HG03039 (cell line): ENCODE measurements around the gene NOTO.
"Not testable (repeated sequence)": the region's sequence is repeated elsewhere in the genome, so short reads cannot be mapped to it uniquely, and the experiment has no call there.

Source experiments
- ATAC-seq: cut with Tn5 transposase; IDR thresholded peaks from one replicate; pipeline ENCODE4 v1.9.1; 2021; ENCODE audit warnings: mild to moderate bottlenecking, moderate library complexity; ENCODE audit not compliant: unreplicated experiment

The NOTO gene

GRCh38 chr2:73197579-73197978, 4.8 kb upstream of the NOTO start:
- no peak for ATAC-seq

DNA sequence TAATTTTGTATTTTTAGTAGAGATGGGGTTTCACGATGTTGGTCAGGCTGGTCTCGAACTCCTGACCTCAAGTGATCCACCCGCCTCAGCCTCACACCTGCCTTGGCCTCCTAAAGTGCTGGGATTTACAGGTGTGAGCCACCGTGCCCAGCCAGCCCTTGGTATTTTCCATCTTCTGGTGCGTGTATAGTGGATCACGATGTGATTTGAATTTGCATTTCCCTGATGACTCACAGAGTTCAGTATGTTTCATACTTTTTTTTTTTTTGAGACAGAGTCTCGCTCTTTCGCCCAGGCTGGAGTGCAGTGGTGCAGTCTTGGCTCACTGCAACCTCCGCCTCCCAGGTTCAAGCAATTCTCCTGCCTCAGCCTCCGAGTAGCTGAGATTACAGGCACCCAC, 2.1 kb upstream of the NOTO start:
- not testable (repeated sequence) for ATAC-seq

DNA sequence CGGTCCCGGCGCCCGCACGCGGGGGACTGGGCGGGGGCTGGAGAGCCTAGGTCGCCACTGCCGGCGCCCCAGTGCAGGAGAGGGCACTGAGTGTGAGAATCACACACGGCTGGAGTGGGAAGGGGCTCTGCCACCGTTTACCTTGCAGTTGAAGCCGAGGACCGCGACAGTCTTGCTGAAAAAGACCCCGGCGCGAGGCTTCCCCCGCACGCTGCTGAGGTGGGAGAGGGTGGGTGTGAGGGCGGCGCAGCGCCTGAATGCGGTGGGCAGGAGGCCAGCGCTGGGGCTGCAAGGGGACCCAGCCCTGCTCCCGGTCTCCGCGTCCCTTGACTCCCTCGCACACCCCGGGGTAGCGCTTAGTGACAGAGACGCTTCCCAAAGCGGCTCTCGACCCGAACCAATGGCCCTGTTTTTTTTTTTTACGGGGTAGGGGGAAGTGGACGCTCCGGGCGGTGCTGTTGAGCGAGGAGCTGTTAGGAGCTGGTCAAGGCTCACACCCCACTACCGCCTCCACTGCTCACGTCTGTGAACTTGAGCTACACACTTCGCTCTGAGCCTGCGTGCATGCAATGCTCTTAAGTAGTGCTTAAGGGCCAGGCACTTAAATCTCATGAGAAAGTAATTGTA, 794 bp downstream of the NOTO start:
- ATAC-seq, result no peak

DNA sequence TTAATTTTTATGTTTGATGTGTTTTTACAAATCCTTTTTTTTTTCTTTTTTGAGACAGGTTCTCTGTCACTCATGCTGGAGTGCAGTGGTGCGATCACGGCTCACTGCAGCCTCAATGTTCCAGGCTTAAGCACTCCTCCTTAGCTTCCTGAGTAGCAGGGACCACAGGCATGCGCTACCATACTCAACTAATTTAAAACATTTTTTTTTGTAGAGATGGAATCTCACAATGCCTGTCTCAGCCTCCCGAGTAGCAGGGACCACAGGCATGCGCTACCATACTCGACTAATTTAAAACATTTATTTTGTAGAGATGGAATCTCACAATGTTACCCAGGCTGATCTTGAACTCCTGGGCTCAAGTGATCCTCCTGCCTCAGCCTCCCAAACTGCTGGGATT, 3.2 kb downstream of the NOTO start:
- no peak for ATAC-seq

DNA sequence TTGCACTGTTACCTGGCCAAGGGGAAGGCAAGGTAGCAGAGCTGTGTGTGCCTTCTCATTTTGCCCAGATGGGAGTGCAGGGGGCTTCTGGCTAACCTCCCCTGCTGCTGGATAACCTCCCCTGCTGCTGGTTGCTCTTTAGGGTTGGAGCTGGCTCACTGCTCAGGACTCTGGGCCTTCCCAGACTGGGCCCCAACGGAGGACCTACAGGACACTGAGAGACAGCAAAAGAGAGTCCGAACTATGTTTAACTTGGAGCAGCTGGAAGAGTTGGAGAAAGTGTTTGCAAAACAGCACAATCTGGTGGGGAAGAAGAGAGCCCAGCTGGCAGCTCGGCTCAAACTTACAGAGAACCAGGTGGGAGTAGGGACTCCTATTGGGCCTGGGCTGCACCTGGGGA, 5.9 kb downstream of the NOTO start:
- no peak for ATAC-seq

- no peak for ATAC-seq
Measured at GRCh38 chr2:73210019-73210418, 7.6 kb downstream of the NOTO start.

GRCh38 chr2:73210696-73211095, 8.3 kb downstream of the NOTO start:
- no peak for ATAC-seq

DNA sequence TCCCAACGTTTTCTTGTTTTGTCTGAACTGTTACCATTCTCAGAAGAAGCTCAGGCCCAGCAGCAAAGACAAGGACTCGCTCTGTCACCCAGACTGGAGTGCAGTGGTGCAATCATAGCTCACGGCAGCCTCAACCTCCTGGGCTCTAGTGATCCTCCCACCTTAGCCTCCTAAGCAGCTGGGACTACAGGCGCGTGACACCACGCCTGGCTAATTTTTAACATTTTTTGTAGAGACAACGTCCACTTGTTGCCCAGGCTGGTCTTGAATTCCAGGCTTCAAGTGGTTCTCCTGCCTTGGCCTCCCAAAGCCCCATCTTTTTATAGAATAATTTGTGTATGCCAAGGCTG, 9.7 kb downstream of the NOTO start:
- no peak for ATAC-seq

DNA sequence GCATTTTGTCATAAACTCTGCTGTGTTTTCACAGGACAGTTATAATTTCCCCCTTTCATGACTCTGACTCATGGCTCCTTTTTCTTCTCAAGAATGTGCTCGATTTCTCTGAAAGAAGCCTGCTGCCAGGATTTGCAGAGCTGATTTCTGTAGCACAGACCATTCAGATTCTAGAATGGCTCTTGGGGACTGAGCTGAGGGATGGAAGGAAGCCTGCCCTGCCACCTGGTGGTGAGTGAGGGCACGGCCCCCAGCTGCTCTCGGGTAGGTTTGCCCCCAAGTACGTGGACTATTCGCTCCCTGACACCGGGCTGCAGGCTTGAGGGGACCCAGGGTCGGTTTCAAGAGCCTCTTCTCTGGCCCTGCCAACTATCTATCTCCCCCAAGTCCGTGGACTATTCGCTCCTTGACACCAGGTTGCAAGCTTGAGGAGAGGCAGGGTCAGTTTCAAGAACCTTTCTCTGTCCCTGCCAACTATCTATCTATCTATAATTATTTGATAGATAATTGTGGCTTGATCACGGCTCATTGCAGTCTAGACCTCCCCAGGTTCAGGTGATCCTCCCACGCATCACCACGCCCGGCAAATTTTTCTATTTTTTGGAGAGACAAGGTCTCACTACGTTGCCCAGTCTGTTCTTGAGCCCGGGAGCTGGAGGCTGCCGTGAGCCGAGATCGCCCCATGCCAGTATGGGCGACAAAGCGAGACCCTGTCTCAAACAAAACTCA, 10.2 kb downstream of the NOTO start:
- ATAC-seq, result peak; percentile 56

DNA sequence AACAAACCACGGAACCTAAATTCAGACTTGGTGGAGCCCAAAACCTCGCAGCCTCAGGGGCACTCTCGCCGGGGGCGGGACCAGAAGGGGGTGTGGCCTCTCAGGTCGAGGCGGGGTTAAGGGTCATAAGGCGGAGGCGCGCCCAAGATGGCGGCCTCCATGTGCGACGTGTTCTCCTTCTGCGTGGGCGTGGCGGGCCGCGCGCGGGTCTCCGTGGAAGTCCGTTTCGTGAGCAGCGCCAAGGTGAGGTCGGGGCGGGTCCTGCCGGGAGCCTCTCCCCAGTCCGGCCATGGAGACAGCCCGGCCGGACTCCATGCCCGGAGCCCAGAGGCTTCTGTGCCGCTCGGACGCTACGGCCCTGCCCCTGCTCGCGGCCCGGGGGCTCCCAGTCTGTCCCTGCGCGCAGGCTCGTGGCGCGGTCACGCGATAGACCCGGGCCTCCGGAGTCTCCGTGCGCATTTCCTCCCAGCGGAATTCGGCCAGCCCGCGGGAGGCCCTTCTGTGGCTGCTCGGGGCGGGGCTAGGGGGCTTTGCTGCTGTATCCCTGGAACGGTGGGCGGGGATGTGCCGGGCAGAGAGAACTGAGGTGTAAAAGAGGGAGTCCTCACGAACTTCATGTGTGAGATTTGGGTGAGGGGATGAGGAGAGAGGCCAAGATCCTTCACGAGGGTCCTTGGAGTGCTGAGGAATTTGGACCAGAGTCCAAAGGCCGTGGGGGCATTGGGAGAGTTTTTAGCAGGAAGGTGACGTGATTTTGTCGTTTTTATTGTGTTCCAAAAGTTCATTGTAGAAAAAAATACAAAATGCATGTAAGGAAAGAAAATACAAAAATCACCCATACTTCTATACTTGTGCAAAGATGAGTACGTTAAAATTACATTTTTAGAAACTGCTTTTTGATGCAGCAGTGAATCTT, 12.0 kb downstream of the NOTO start, which contains the start of gene SMYD5:
SMYD5 (plus strand) TSS at position 126 of the 916 bp plus-strand sequence; CDS start at position 148, 22 bp downstream.
- ATAC-seq, result peak; percentile 81

DNA sequence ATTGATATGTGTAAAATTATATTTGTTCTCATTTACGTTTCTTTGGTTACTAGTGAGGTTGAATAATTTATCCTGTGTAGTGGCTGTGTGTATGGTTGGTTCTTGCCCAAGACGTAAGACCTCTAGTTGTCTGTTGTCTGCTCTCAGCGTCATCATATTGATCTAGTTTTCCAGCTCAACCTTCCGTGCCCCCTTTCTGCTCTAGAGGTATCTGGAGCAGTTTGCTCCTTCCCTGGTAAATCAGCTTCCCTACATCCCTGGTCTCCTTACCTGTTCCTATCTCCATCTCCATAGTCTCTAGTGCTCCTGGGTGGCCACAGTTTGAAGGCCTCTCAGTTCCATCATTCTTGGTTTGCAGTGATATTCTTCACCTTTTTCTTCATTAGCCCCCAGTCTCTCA, 12.9 kb downstream of the NOTO start:
- ATAC-seq, result no peak

GRCh38 chr2:73217160-73217559, 14.8 kb downstream of the NOTO start:
- no peak for ATAC-seq

GRCh38 chr2:73217826-73218225, 15.5 kb downstream of the NOTO start:
- no peak for ATAC-seq

DNA sequence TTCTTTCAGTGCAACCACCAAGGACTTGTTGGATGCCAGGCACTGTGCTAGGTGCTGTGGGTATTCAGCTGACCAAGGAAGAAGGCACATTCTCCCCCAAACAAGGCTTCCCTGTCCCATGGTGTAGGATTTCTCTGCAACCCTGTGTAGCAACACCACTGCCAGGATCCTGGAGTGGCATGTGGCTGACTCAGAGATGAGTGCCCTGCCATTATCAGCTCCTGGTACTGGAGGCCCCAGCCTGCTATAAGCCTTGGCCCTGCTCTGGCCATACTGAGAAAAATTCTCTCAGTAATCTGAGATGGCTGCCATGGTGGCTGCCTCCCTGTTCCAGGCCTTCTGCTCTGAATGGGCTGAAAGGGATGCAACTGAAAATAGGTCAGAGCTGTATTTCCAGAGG, 15.9 kb downstream of the NOTO start:
- no peak for ATAC-seq

- no peak for ATAC-seq
Measured at GRCh38 chr2:73223821-73224220, 21.4 kb downstream of the NOTO start.

- ATAC-seq, result no peak
Measured at GRCh38 chr2:73225513-73226360, 23.4 kb downstream of the NOTO start.

GRCh38 chr2:73227086-73227485, 24.7 kb downstream of the NOTO start:
- no peak for ATAC-seq

GRCh38 chr2:73228631-73229030, 26.3 kb downstream of the NOTO start:
- no peak for ATAC-seq

GRCh38 chr2:73232403-73233153, 30.2 kb downstream of the NOTO start:
- no peak for ATAC-seq
